IMR-90 (cell line): ENCODE data around the gene HLA-DPA1. TPM values are rescaled to one million over a fixed set of nuclear protein-coding genes. Genes with fewer than 3 reads are reported as not detected.

Experiments
- ATAC-seq: fragments of 200-7000 bp; cut with Tn5 transposase; 2 replicates; pipeline ENCODE4 v1.9.1; 2020; ENCODE audit warnings: low read depth, mild to moderate bottlenecking, moderate library complexity
- BruUV-seq: library from RNA; stranded (reverse); fragments of 400-500 nt; replicated peaks from 2 replicates; lab custom pipeline; 2021; lab: Mats Ljungman, UMichigan
- CTCF ChIA-PET: fragments of 300-600 bp; formaldehyde crosslinking; extraction: SDS; loops from one replicate; lab custom pipeline; 2021; ENCODE audit warnings: antibody characterized with exemption; lab: Yijun Ruan, JAX
- POLR2A ChIA-PET: fragments of 300-600 bp; sonication (Branson Sonifier 250); formaldehyde crosslinking; loops from one replicate; lab custom pipeline; 2022; ENCODE audit warnings: antibody characterized with exemption; ENCODE audit not compliant: unreplicated experiment; lab: Charles Lee
- DNase-seq: peaks from one replicate; pipeline ENCODE4 v3.0.0; 2013
- H2AFZ ChIP-seq: replicated peaks from 2 replicates; pipeline ENCODE3; 2013; ENCODE audit warnings: low read length, mild to moderate bottlenecking; ENCODE audit not compliant: poor library complexity
- H2AK5ac ChIP-seq: 2 replicates; pipeline ENCODE4 v1.6.1; 2013; ENCODE audit warnings: low read depth, low read length, inconsistent platforms
- H2AK9ac ChIP-seq: replicated peaks from 2 replicates; pipeline ENCODE3; 2013; ENCODE audit warnings: mild to moderate bottlenecking, low read depth, low read length, moderate library complexity; ENCODE audit not compliant: poor library complexity
- H2BK120ac ChIP-seq: 2 replicates; pipeline ENCODE4 v1.6.1; 2013; ENCODE audit warnings: low read depth, low read length, inconsistent platforms
- H2BK15ac ChIP-seq: 3 replicates; pipeline ENCODE4 v1.6.1; 2013; ENCODE audit warnings: low read depth, low read length, inconsistent platforms
- H2BK20ac ChIP-seq: 2 replicates; pipeline ENCODE4 v1.6.1; 2013; ENCODE audit warnings: low read depth, mild to moderate bottlenecking, inconsistent platforms, low read length, moderate library complexity
- H2BK5ac ChIP-seq: 2 replicates; pipeline ENCODE4 v1.6.1; 2013; ENCODE audit warnings: mild to moderate bottlenecking, low read depth, low read length, inconsistent platforms; ENCODE audit not compliant: poor library complexity, severe bottlenecking
- H3K14ac ChIP-seq: replicated peaks from 2 replicates; pipeline ENCODE4 v1.6.1; 2013; ENCODE audit warnings: low read depth, low read length, inconsistent platforms
- H3K18ac ChIP-seq: 2 replicates; pipeline ENCODE4 v1.6.1; 2013; ENCODE audit warnings: low read depth, low read length, control low read depth
- H3K23ac ChIP-seq: 2 replicates; pipeline ENCODE4 v1.6.1; 2013; ENCODE audit warnings: low read depth, low read length, inconsistent platforms
- H3K27ac ChIP-seq: 2 replicates; pipeline ENCODE4 v1.5.1; 2013; ENCODE audit warnings: mild to moderate bottlenecking, control low read depth, low read length; ENCODE audit not compliant: insufficient read depth
- H3K27me3 ChIP-seq: 2 replicates; pipeline ENCODE4 v1.6.1; 2013; ENCODE audit warnings: low read length; ENCODE audit not compliant: control insufficient read depth, insufficient read depth
- H3K36me3 ChIP-seq: 2 replicates; pipeline ENCODE4 v1.6.1; 2013; ENCODE audit warnings: low read length, mixed read lengths; ENCODE audit not compliant: control insufficient read depth, insufficient read depth
- H3K4ac ChIP-seq: 2 replicates; pipeline ENCODE4 v1.6.1; 2013; ENCODE audit warnings: low read depth, low read length, inconsistent platforms
- H3K4me1 ChIP-seq: 2 replicates; pipeline ENCODE4 v1.6.1; 2013; ENCODE audit warnings: low read length, mixed read lengths; ENCODE audit not compliant: control insufficient read depth, insufficient read depth
- H3K4me2 ChIP-seq: 2 replicates; pipeline ENCODE4 v1.6.1; 2013; ENCODE audit warnings: low read depth, mild to moderate bottlenecking, control low read depth, low read length, moderate library complexity
- H3K4me3 ChIP-seq: 2 replicates; pipeline ENCODE4 v1.5.1; 2013; ENCODE audit warnings: low read depth, mild to moderate bottlenecking, control low read depth, low read length, moderate library complexity; ENCODE audit not compliant: insufficient read depth
- H3K56ac ChIP-seq: 2 replicates; pipeline ENCODE4 v1.6.1; 2013; ENCODE audit warnings: low read length, inconsistent platforms; ENCODE audit not compliant: insufficient read depth; ENCODE audit errors: extremely low read depth
- H3K79me1 ChIP-seq, 2 experiments: 2 replicates each; pipeline ENCODE4 v1.6.1; 2013; ENCODE audit warnings: low read length in 2 of 2, inconsistent platforms in 1 of 2, low read depth in 1 of 2
- H3K9ac ChIP-seq: 2 replicates; pipeline ENCODE4 v1.6.1; 2013; ENCODE audit warnings: low read depth, low read length, control low read depth
- H3K9me1 ChIP-seq: 2 replicates; pipeline ENCODE4 v1.6.1; 2013; ENCODE audit warnings: low read length, inconsistent platforms; ENCODE audit not compliant: insufficient read depth
- H3K9me3 ChIP-seq: 2 replicates; pipeline ENCODE4 v1.6.1; 2013; ENCODE audit warnings: low read length; ENCODE audit not compliant: control insufficient read depth, insufficient read depth
- H4K20me1 ChIP-seq: 2 replicates; pipeline ENCODE4 v1.6.1; 2013; ENCODE audit warnings: low read length, inconsistent platforms; ENCODE audit not compliant: insufficient read depth
- H4K5ac ChIP-seq: 2 replicates; pipeline ENCODE4 v1.6.1; 2013; ENCODE audit warnings: mild to moderate bottlenecking, low read depth, low read length, control low read depth
- H4K8ac ChIP-seq, 2 experiments: 2 replicates each; pipeline ENCODE4 v1.6.1; 2013; ENCODE audit warnings: low read depth in 2 of 2, low read length in 2 of 2, control low read depth in 1 of 2, inconsistent platforms in 1 of 2
- H4K91ac ChIP-seq: 2 replicates; pipeline ENCODE4 v1.6.1; 2013; ENCODE audit warnings: low read depth, low read length, inconsistent platforms; ENCODE audit not compliant: insufficient read depth
- MAZ ChIP-seq: IDR thresholded peaks from 2 replicates; pipeline ENCODE4 v1.6.1; 2012; ENCODE audit warnings: low read depth, mild to moderate bottlenecking, low read length, improper control_type of control experiment, moderate library complexity, borderline replicate concordance
- NFE2L2 ChIP-seq: fragments of 150-350 bp; IDR thresholded peaks from 2 replicates; pipeline ENCODE4 v1.6.1; 2016; ENCODE audit warnings: low read depth, mild to moderate bottlenecking, low read length
- WGBS, 2 experiments: methylation state at CpG; one replicate each; pipeline versions ENCODE4 v1.1.5 to v1.1.7; 2013; ENCODE audit warnings: missing lambda C conversion rate in 2 of 2; ENCODE audit not compliant: insufficient read length in 1 of 2; ENCODE audit errors: extremely low coverage in 2 of 2; 5-methylcytosine and 5-hydroxymethylcytosine counted together
- dilution Hi-C: fragments of 300-500 bp; cut with HindIII; formaldehyde crosslinking; loops from one replicate; pipeline ENCODE4 v1.14.3; 2018; ENCODE audit warnings: low sequenced_read_pairs; ENCODE audit not compliant: unreplicated experiment
- in situ Hi-C: fragments of 300-500 bp; cut with MboI; formaldehyde crosslinking; loops from 3 replicates; pipeline ENCODE4 v1.14.3; 2019; ENCODE audit warnings: low sequenced_read_pairs, inconsistent platforms, mixed read lengths
- intact Hi-C: fragments of 100-400 bp; cut with micrococcal nuclease; formaldehyde crosslinking; loops from 2 replicates; pipeline ENCODE4 v1.10.0; 2022
- polyA plus RNA-seq, 3 experiments: library from polyadenylated mRNA; depleted of rRNA; stranded (reverse); fragments of >200 nt; gene quantifications; 2 replicates each; pipeline ENCODE4 v1.2.3, GENCODE V29; 2012; ENCODE audit warnings: low replicate concordance in 1 of 3
- total RNA-seq: library from RNA; depleted of rRNA; stranded (reverse); fragments of >200 nt; gene quantifications from 2 replicates; pipeline ENCODE4 v1.2.3, GENCODE V29; 2012

The HLA-DPA1 gene
- total and polyA plus RNA-seq, 2 of the 4 experiments (the other 2 are of a cell fraction) = not detected

GRCh38 chr6:33085627-33086026 lies 12.2 kb upstream of the HLA-DPA1 start:
- Histone ChIP-seq H3K27ac (no peak overlapping the region), H2BK15ac (no peak overlapping the region), H3K4me1 (no peaks in the 10 kb centered on the region), H2AK5ac (no peak overlapping the region), H3K4me2 (no peak overlapping the region), H2AK9ac (no peak overlapping the region), H3K9me1 (no peaks in the 10 kb centered on the region; the same call in 1 of the 2 replicates), H3K56ac (no peak overlapping the region), H3K9ac (no peak overlapping the region), H2BK120ac (no peak overlapping the region), H3K36me3 (0 out of 2 replicates have a peak, but pooled peaks cover 1% of the 10 kb centered on the region), H4K91ac (no peak overlapping the region), H3K14ac (no peak overlapping the region), H3K23ac (no peak overlapping the region), H2BK20ac (no peak overlapping the region), H2BK5ac (no peak overlapping the region), H3K79me1 (no peaks in the 10 kb centered on the region), H2AFZ (no peak overlapping the region), H3K4ac (no peak overlapping the region), H3K18ac (no peak overlapping the region), H4K20me1 (no peaks in the 10 kb centered on the region), H3K4me3 (no peak overlapping the region), H3K27me3 (peaks cover 16% of the 10 kb centered on the region), H3K9me3 (no peaks in the 10 kb centered on the region), H4K8ac (no peak overlapping the region), H4K5ac (no peak overlapping the region)
- BruUV-seq = no TSS peak
- TF ChIP-seq MAZ (no peak), NFE2L2 (no peak)
- in situ Hi-C loops = no loop called here
- intact Hi-C loops = no loop called here
- no peak for ATAC-seq
- 73% methylated on average over 1 of the region's 8 CpGs; no CpG with 5 or more reads in 1 of the 2 experiments for WGBS, 2 experiments
- no peak for DNase-seq
- dilution Hi-C loops = no loop called here
- POLR2A ChIA-PET = no interaction called here
- CTCF ChIA-PET = no interaction called here
